HK-2 (cell line): ENCODE data around the gene ADAMTSL3.
"Not testable (repeated sequence)": the region's sequence is repeated elsewhere in the genome, so short reads cannot be mapped to it uniquely, and the experiment has no call there.

Experiments
- DNase-seq: peaks from one replicate; pipeline ENCODE4 v3.0.0-alpha.2; 2018; ENCODE audit not compliant: unreplicated experiment

ADAMTSL3 gene

GRCh38 chr15:83746231-83746630 lies 92.3 kb downstream of the ADAMTSL3 start:
- no peak for DNase-seq

- peak; percentile 2 for DNase-seq
Measured at GRCh38 chr15:83747050-83747717, 93.3 kb downstream of the ADAMTSL3 start.

GRCh38 chr15:83747718-83748110 lies 93.8 kb downstream of the ADAMTSL3 start:
- DNase-seq = no peak

- DNase-seq = no peak
Measured at GRCh38 chr15:83753872-83754493, 100.1 kb downstream of the ADAMTSL3 start.

GRCh38 chr15:83757291-83757690 lies 103.4 kb downstream of the ADAMTSL3 start:
- not testable (repeated sequence) for DNase-seq

- no peak for DNase-seq
Measured at GRCh38 chr15:83762367-83762766, 108.4 kb downstream of the ADAMTSL3 start.

GRCh38 chr15:83764201-83764838 lies 110.4 kb downstream of the ADAMTSL3 start:
- no peak for DNase-seq

GRCh38 chr15:83766339-83766738 lies 112.4 kb downstream of the ADAMTSL3 start:
- no peak for DNase-seq

DNA sequence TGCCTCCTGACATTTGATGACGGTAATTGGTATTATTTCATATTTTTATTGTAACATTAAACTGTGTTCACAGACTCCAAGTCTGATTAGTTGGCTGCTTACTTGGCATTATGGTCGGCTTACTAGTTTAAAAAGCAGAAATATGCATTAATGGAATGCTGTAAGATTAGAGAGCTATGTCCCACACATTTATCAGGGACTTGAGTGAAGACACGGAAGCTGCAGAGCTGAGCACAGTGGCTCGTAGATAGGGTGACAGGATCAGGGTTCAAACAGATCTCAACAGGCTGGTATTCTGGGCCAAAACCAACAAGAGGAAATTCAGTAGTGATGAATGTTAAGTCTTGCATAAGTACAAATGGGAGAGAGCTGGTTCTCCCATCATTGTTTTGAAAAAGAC lies 113.8 kb downstream of the ADAMTSL3 start:
- no peak for DNase-seq

DNA sequence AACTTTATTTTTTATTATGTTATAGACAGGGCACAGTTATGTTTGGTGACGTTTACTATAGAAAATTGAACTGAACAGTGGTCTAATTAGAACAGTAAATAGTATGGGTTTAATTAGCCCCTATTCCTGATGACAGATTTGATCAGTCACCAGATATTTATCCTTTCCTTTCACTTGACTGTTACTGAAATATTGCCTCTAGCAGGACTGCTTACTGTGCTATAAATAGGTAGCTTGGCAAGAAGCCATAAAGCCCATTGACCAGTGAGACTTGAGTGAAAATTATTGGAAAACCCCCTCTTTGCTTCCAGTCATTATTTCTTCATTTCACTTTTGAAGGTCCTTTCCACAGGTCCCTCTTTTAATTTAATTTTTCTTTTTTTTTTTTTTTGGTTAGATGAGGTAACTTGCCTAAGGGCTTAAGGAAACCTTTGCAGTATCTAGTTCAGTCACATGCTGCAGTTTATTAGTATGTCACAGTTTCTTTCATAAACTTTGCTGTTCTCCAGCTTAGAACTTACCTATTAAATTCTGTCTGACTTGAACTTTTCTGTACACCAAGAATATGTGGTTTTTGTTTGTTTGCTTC lies 115.6 kb downstream of the ADAMTSL3 start:
- no peak for DNase-seq

DNA sequence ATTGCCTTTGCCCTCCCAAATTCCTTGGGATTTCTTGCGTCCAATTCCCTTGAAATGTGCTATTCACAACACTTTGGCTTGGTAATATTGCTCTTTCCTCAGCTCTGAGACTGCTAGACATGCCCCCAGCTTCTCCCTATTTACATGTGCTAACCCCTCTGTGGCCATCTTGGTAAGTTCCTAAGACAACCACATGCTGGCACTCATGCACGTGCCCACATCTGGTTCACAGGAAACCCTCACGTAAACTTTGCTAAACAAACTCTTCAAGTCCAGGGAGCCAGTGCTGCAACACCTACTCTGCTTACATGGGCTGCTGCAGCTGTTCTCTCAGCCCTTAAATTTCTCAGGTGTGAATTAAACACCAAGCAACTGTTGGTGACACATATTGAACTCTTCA lies 121.8 kb downstream of the ADAMTSL3 start:
- no peak for DNase-seq

DNA sequence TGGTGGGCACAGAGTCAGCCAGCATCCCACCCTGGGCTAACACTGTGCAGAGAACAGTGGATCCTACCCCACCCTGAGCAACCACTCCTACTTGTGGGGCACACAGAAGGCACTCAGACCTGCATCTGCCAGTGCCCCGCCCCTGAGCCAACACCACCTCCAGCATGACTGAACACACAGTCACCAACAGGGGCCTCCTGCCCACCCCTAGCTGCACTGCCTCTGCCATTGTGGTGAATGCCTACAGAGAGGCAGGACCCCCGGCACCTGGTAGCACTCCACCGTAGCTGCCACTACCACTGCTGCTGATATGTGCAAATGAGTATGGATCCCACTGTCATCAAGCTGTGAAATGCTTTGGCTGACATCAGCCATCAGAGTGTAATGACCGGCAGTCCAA lies 123.1 kb downstream of the ADAMTSL3 start:
- no peak for DNase-seq

GRCh38 chr15:83783227-83783626 lies 129.3 kb downstream of the ADAMTSL3 start:
- no peak for DNase-seq

DNA sequence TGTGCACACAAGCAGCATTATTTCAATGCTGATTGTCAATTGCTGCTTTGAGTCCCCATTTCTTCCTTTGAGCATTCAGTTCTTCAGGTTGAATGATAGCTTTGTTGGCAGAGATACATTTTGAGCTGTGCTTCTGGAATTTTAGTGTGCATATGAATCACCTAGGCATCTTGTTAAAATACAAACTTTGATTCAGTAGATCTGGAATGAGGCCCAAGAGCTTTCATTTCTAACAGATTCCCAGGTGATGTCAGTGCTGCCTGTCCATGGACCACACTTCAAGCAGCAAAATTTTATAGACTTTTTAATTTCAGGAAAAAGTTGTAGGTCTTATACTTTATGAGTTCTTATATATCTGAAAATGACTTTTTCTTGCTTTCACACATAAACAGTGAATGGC lies 131.1 kb downstream of the ADAMTSL3 start:
- no peak for DNase-seq

DNA sequence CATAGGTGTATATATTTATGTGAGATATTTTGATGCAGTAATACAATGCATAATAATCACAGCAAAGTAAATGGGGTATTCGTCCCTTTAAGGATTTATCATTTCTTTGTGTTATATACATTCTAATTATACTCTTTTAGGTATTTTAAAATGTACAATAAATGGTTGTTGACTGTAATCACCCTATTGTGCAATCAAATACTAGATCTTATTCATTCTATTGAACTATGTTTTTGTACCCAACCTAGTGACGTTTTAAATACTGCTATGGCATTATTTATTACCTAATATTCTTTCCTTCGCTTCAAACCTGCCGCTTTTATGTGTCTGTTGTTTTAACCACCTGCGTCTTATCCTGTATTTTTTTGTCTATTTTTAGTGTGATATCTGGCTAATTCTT lies 132.4 kb downstream of the ADAMTSL3 start:
- no peak for DNase-seq

- DNase-seq = no peak
Measured at GRCh38 chr15:83793069-83793468, 139.1 kb downstream of the ADAMTSL3 start.

GRCh38 chr15:83794209-83794608 lies 140.3 kb downstream of the ADAMTSL3 start:
- no peak for DNase-seq

GRCh38 chr15:83809345-83809744 lies 155.4 kb downstream of the ADAMTSL3 start:
- no peak for DNase-seq

- no peak for DNase-seq
Measured at GRCh38 chr15:83810110-83810509, 156.2 kb downstream of the ADAMTSL3 start.

GRCh38 chr15:83813682-83814081 lies 159.8 kb downstream of the ADAMTSL3 start:
- DNase-seq = no peak

DNA sequence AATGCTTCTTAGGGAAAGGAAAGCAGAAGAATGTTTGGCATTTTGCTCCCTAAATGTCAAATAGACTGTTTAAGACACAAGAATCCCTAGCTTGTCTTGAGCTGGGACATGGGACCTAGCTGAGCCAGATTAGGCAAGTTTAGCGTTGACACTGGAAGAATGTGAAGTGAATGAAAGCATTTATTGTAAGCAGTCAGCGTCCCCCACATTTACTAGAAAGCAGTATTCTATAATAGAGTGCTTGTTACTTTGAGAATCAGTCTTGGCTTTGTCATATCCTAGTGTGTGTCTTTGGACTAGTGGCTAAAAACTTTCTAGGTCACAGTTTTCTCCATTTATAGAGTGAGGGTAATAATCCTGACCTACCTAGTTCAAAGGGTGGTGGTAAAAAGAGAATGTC lies 161.6 kb downstream of the ADAMTSL3 start:
- DNase-seq = no peak

- no peak for DNase-seq
Measured at GRCh38 chr15:83816124-83816883, 162.4 kb downstream of the ADAMTSL3 start.
